Pons (tissue), 1 donor: ENCODE results near the gene PIR.

Experiments
- DNase-seq: peaks from one replicate; pipeline ENCODE4 v3.0.0-alpha.2; 2016; ENCODE audit warnings: low spot score

Gene PIR

DNA sequence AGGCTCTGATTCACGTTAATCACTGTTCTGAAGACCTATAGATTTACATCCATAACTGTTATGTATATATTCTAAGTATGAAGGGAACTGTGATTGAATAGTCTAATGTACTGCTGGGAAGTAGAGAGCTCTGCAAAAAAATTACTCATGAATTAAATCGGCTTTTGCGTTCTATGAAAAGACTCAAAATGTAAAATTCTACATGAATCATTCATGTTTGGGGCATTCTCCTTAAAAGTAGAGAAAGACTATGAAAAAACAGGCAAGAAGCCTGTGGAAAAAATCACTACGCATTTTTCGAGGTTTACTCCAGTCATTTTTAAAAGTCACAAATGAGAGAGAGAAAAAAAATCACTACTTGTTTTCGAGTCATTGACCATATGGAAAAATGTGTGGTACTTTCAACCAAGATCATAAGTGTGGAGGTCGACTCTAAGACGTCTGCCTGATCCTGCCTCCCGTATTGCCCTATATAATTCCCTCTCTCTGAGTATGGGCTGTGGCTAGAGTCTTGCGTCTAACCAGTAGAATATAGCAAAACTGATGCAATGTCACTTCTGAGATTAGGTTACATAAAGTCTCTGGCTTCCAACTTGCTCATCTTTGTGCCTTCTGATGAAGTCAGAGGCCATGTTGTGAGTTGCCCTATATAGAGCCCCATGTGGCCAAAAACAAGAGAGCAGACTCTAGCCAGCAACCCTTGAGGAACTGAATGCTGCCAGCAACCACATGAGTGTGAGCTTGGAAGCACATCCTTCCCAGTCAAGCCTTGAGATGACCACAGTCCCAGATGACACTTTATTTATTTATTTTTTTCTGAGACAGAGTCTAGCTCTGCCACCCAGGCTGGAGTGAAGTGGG, 76.8 kb downstream of the PIR start:
- peak; percentile 0 for DNase-seq

DNA sequence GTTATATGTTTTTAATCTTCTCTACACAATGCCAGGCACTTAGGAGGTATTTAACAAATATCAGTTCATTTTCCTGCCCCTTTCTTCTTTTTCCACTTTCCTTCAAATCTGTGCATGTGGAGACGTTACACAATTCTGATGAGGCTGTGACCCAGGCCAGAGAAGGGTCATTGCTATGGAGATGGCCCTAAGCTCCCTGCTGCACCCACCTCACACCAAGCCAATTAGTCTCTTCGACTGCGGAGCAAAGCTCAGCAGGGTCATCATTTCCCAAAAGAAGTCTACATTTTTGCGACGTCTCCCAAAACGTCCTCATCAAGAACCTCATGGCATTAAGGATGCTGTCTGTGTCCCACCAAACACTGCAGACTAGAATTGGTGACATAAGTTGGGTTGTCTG, 80.0 kb downstream of the PIR start:
- no peak for DNase-seq

DNA sequence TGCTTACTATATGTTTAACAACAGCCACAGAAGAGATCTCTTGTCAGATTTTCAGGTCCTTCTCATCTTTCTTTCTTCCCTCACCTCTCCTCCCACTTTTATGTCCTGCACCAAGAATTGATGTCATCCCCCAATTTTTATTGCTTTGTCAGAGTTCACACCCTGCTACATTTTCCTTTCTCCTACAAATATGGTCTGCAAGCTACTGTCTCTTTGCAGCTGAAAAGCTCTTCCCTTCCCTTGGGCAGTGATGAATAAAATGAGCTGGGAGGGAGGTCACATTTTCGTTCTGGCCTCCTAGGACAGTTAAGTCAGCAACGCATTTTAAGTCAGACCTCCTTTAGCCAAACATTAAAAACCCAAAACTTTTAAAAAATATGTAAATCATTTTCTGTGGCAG, 82.2 kb downstream of the PIR start:
- DNase-seq: no peak

DNA sequence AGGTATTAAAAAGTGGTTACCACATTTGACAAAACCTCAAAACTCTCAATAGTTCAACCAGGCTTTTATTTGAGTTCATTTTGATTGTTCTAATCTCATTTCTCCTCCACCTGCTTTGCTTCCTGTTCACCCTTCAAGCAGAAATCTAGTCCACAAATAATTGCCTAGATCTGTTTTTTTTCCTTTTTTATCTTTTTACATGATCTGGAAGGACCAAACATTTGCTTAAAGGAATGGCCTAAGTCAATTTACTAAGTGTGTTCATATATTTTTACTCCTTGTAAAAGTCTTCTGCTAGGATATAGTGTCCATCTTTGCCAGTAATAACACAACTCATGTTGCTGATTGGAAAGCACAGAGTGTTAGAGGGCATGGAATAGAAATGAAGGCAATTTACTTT, 82.7 kb downstream of the PIR start:
- DNase-seq: no peak

DNA sequence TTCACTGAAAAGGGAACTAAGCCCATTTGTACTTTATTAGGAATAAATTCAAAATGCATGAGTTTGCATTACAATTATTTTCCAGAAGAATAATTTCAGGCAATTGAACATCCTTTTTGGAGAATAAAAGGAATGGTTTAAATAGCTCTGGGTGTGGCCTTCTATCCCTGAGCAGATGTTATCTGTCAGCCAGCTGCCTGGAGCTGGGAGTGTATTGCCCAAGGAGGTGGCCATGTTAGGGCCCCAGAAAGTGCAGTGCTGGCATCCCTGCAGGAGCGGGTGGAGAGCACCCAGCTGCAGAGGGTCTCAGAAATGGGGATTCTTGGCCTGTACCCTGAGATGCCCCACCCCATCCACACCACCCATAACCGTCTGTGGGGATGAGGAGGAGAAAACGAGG, 87.3 kb downstream of the PIR start:
- DNase-seq: no peak

DNA sequence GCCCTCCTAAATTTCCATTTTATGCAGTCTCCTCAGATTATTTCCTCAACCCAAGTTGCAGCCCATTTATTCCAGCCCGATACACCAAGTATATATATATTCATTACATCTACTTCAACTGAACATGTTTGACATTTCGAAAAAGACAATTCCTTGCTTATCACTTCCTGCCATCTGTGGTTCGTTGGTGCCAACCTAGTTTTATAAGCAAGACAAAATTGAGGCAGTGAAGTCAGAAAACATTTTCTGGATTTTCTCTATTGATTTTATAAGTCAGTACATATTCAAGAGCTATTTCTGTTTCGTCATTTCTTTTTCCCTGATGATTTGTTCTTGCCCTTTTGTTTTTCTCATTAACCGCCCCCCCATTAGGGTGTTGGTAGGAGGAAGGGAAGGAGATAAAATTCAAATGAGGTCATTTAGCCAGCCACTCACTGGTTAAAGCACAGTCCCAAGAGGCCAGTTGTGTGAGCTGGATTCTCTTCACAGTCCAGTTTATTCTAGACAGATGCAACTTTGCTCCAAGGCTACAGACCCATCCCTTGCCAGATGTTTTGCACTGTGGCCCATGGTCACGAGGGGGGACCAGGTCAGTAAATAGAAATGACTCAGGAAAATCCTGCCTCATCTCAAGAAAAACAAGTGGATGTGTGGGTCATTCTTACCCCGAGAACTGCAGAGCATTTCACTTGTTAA, 88.6 kb downstream of the PIR start:
- DNase-seq: peak; percentile 8

DNA sequence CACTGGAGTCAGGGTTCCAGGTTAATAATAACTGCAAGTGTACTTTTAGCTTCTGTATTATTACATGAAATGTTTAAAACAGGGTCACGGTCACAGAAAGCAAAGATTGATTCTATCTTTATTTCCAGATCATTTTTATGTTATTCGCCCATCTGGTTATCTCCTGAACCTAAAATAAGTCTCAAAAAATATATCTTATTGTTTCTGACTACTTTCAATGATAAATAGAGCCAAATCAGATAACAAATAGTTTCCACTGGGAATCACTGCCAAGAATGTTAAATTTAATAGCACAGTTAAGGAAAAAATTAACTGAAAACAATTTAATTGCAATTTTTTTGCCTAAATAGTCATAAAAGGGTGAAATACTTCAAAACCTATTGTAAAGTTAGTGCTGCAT, 91.8 kb downstream of the PIR start:
- no peak for DNase-seq

DNA sequence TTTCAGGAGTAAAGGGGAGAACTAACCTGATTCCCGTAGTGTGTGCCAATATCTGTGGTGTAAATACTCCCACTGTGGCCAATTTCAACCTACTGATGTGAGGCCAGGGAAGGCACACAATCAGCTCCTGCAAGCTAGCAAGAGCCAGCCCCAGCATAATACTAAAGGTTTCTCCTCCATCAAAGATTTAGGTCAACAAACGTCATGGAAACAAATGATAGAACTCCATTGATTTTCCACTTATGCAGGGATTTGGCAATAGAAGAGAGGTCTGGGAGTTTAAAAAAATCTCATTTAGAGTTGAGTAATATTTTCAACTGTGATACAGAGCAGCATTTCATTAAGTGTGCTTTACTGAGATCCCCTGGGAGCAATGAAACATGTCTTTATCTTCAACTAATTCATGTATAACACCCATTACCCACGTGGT, 93.2 kb downstream of the PIR start:
- no peak for DNase-seq

DNA sequence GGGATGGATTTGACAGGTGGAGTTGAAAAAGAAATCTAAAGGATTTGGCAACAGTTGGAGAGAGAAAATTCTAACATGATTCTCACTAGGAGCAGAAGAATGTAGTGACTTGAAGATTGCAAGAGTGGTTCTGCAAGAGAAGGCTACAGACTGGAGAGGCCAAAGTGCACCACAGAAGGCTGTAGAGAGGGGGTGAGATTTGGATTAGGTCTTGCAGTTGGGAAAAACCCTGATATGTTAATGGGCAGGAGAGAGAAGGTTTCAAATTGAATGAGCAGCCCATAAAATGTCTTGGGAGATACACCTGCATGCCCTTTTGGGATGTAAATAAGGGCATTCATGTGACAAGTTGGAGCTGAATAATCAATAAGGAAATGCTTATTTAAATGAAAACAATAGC, 94.3 kb downstream of the PIR start:
- no peak for DNase-seq

DNA sequence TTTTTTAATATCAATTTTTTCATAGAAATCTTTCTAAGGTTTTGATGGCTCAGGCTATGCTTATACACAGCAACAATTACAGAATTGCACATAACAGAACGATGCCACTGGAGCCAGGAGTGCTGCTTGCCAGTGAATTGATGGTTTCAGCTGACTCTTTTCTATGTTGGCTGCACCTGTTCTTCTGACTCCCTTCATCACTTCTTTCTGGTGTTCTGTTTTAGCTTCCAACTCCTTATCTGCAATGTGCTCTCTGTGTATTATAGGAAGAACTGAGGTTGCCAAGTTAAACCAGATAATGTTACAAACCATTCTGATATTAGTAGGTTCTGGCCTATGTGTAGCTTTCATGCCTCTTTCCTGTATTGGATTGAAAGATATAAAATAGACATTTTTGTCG, 97.3 kb downstream of the PIR start:
- no peak for DNase-seq

DNA sequence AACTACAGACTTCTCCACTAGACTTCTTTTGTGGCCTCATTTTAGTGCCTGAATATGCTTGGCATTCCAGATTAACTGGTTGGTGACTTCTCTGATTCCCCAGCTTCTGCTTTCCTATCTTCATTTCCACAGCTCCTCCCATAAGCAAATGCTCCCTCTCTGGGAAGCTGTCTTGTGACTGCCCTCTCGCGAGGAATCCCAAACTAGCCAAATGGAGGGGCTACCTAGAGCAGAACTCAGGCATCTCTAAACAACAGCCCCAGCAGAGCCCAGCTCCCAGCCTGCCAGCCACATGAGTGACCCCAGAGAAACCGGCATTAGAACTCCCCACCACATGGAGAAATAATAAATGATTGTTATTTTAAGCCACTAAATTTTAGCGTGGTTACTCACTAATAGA, 101.3 kb downstream of the PIR start:
- no peak for DNase-seq

DNA sequence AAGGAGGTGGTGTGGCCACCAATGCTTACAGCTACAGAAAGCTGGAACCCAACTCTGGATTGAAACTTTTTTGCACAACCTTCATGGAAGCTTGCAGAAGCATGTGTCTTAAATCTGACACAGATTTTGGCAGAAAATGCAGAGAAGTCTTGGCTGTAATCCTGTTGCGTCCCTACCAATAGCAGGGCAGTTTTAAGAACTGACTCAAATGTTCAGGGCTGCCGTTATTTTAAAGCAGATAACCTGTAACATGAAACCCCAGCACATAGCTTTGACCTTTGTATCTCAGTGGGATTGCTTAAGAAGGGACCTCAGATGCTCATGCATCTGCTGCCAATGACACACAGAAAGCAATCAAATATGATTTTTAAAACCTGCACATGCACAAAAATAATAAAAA, 108.8 kb downstream of the PIR start, which contains the start of gene VEGFD:
Gene VEGFD (minus strand): TSS at position 110 of the 400 bp plus-strand sequence. CDS start 467 bp downstream, outside the sequence.
- DNase-seq: no peak

DNA sequence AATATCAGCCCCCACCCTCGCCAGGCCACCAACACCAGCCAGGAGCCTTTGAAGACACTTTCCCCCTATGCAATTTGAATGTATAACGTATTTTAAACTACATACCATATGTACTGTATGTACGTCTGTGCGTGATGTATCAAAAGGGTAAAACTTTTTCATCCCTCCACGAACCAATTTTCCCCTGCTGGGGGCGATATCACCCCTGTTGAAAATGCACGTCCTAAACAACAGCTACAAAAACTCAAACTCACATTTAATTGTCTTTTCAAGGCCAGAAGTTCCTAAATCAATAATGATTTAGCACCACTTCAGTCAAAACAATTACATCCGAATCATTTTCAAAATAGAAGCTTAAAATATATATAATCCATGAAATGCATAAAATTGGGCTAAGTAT, 110.3 kb downstream of the PIR start:
- DNase-seq: no peak

DNA sequence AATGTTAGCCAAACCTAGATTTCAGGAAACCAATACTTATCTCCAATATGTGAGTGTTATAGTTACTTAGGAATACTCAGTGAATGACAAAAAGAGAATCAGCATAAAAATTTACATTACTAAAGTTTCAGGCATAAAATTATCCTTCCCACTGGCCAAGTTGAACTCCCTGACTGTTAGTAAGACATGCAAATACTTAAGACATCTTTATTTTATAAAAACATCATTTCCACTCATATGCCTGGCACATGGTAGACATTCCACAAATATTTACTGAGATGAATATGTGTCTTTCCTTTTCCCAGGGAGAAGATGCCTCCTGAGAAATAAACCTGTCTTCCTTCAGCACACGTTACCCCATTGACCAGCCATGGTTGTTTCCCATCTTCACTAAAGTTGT, 116.2 kb downstream of the PIR start:
- no peak for DNase-seq

DNA sequence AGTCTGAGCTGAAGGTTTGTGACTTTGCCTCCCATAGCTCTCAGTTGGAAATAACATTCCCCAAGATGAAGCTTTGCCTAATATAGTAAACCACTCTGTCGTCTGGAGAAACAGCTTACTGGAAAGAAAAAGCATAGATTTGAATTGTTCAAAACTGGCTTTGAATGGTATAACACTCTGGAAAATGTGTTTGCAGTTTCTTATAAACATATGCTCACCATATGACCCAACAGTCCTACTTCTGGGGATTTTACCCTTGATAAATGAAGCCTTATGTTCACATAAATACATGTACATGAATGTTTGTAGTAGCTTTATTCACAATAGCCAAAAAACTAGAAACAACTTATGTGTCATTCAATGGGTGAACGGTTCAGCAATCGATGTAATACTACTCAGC, 119.2 kb downstream of the PIR start:
- no peak for DNase-seq

DNA sequence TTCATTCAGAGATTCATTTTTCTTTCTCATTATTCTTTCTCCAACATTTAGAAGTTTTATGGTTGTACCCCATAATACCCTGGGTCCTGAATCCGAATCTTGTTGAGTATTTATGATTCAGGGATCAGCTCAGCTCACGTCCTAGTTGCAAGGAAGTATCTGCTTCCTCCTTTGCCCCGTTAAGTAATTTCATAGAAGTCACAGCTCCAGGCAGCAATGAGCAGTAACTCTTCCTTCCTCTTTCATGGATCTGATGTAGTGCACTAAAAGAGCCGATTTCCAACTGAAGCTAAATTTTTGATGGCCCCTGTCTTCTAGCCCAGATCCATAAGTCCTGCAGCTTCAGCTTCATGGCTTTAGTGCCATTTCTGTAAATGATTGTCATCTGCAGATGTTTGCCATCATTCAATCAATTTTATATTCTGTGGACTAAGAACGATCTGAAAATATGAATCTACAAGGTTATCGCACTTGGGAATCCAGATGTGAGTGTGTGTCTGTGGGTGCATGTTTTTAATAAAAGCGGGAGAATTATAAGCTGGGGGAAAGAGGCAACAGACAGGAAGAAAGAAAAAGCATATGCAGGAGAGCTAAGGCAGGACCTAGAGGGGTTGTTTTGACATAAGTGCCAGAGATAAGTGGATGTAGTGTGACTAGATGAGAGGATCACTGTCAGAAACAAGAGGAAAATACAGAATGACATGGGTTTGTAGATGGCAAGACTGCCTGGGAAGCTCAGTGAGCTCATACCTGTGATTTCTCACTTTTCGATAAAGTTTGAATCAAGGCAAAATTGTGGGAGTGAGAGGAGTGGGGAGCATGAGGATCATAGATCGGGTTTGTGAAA, 126.4 kb downstream of the PIR start:
- DNase-seq: no peak

DNA sequence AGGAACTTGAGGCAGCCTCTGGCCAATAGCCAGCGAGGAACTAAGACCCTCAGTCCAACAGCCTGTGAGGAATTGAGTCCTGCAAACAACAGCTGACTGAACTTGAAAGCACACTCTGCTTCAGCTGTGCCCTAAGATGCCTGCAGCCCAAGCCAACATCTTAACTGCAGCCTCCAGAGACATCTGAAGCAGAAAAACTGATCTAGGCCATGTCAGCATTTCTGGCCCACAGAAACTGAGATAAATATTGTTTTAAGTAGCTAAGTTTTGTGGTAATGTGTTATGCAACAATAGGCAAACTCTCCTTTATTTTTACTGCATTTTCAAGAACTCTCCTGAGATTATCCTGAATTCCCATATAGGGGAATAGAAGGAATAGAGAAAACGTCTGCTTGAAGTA, 133.4 kb downstream of the PIR start:
- no peak for DNase-seq

DNA sequence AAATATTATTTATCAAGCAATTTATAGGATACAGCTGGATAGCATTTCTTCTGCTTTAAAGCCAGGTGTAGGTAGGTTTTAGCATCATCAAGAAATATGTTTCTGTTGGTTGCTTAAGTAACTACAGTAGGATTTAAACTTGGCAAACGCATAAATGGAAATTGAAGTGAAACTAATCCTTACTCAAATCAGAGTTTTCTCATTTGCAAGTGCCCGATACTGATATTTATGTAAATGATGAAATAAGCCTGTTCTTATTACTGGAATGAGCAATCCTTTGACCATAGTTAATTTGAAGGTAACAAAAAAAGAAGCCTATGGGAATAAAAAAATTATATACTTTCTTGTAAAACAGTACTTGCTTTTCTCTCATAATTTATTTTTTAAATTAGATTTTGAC, 134.6 kb downstream of the PIR start:
- DNase-seq: no peak

DNA sequence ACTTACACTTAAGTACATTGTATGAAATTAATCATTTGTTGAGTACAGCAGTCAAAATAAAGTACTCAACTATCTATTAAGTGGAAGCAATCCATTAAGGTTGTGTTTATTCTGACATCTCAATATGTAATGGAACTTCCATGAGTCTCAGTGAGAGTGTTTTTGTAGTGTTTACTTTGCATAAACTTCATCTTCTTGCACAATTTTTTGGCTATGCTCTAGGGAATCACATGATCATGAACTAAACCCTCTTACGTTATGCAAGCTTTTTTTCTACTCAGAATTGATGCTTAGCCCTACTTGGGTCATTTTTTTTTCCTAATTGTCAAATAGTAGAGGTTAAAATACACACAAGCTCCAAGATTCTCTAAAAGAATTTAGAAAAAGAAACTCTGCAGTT, 136.7 kb downstream of the PIR start:
- no peak for DNase-seq

DNA sequence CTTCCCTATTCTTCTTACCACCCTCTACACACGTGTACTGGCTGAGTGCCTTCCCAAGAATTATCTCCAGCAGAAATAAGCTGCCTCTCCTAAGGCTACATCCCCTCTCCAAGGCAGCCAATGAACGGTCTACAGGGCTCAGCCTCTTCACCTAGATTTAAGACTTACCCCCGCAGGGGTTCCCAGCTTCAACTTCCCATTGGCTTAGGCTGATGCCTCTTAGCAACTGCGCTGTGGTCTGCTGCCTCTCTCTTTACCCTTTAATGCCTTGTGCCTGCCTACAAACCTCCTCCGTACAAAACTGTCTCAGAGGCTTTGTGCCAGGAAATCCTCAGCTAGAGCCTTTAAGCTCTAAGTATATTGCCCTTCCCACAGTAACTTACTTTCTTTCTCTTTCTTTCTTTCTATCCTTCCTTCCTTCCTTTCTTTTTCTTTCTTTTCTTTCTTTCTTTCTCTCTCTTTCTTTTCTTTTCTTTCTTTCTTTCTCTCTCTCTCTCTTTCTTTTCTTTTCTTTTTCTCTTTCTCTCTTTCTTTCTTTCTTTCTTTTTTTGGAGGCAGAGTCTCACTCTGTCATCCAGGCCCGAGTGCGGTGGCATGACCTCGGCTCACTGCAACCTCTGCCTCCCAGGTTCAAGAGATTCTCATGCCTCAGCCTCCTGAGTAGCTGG, 142.7 kb downstream of the PIR start:
- no peak for DNase-seq

DNA sequence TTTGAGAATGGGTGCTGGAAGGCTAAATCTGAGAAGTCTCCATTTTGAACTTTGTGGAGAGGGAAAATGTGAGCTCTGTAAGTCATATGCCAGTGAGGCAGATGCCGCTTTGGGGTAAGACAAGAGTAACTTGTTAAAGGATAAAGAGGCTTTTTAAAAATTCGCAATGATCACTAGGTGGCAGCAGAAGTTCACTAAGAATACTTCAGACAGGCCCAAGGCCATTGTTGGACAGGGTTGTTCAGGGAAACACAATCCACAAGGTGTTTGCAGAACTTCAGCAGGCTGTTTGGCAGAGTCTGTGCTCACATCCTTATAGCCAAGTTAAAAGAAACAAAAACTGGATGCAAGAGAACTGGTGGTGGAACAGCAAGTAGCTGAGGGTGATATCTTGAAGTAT, 144.1 kb downstream of the PIR start:
- peak; percentile 92 for DNase-seq

DNA sequence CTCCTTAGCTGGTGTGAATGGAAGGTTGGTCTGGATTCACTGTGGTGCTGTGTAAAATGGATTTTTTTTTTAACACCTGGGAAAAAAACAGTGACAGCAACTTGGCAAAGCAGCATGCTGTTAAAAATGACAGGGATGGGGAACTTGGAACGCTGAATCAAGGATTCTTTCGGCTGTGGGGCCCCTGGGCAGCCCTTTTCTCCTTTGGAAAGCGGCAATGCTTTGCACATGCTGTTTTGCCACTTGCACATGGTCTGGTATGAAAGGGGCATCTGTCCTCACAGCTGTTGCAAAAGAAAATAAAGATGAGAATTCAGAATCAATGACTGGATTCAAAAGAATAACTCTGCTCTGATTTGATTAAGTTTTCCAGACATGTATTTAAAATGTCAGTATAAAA, 147.2 kb downstream of the PIR start:
- DNase-seq: no peak
